CD14-positive monocyte (primary cell): Measurements from ENCODE around the gene GLG1. TPM values are rescaled to one million over a fixed set of nuclear protein-coding genes. Genes with fewer than 3 reads are reported as not detected.

Experiments
- DNase-seq, 3 donors: peaks; one replicate each; pipeline ENCODE4 v3.0.0-alpha.2; 2011 to 2022
- H2AFZ ChIP-seq: 2 replicates; pipeline ENCODE4 v1.6.0; 2012; ENCODE audit warnings: mild to moderate bottlenecking, low read depth, low read length, inconsistent platforms; ENCODE audit not compliant: insufficient read depth, poor library complexity, severe bottlenecking
- H3K27ac ChIP-seq, 2 donors: 1 replicate in 1 of 2; 2 replicates in 1 of 2; pipeline ENCODE4 v1.5.1; 2012 to 2013; ENCODE audit warnings: low read length in 2 of 2, control low read depth in 1 of 2, inconsistent platforms in 1 of 2, low read depth in 1 of 2, mild to moderate bottlenecking in 1 of 2
- H3K27me3 ChIP-seq, 2 donors: one replicate each; pipeline versions ENCODE4 v1.6.0 to v1.6.1; 2011 to 2013; ENCODE audit warnings: low read length in 2 of 2; ENCODE audit not compliant: control insufficient read depth in 2 of 2, insufficient read depth in 2 of 2
- H3K36me3 ChIP-seq, 2 donors: replicated peaks in 1 of 2; 1 replicate in 1 of 2; 2 replicates in 1 of 2; pipeline versions ENCODE4 v1.5.1 to v1.6.1; 2012 to 2013; ENCODE audit warnings: low read length in 2 of 2, control low read depth in 1 of 2, inconsistent platforms in 1 of 2, mild to moderate bottlenecking in 1 of 2; ENCODE audit not compliant: insufficient read depth in 2 of 2, control insufficient read depth in 1 of 2
- H3K4me1 ChIP-seq, 2 donors: 1 replicate in 1 of 2; 2 replicates in 1 of 2; pipeline versions ENCODE4 v1.5.1 to v1.6.1; 2012 to 2013; ENCODE audit warnings: low read length in 2 of 2, control low read depth in 1 of 2, inconsistent platforms in 1 of 2, mild to moderate bottlenecking in 1 of 2, moderate library complexity in 1 of 2; ENCODE audit not compliant: insufficient read depth in 2 of 2, control insufficient read depth in 1 of 2
- H3K4me2 ChIP-seq: replicated peaks from 2 replicates; pipeline ENCODE3; 2012; ENCODE audit warnings: low read length, moderate library complexity, mild to moderate bottlenecking; ENCODE audit not compliant: poor library complexity, severe bottlenecking; ENCODE audit errors: extremely low read depth
- H3K4me3 ChIP-seq, 3 experiments: fragments of 200-600 bp in 1 of 3; sonication (generic) in 1 of 3; replicated peaks in 1 of 3; 1 replicate in 2 of 3; 2 replicates in 1 of 3; pipeline ENCODE4 v1.5.1; 2011 to 2013; ENCODE audit warnings: low read length in 3 of 3, mild to moderate bottlenecking in 3 of 3, control low read depth in 2 of 3, low read depth in 2 of 3, inconsistent platforms in 1 of 3, moderate library complexity in 1 of 3
- H3K79me2 ChIP-seq: 2 replicates; pipeline ENCODE4 v1.6.0; 2012; ENCODE audit warnings: mild to moderate bottlenecking, control low read depth, inconsistent platforms, low read length, moderate library complexity; ENCODE audit not compliant: insufficient read depth
- H3K9ac ChIP-seq: 2 replicates; pipeline ENCODE4 v1.6.0; 2017; ENCODE audit warnings: low read length, mild to moderate bottlenecking; ENCODE audit not compliant: insufficient read depth, poor library complexity, severe bottlenecking
- H3K9me3 ChIP-seq, 2 donors: replicated peaks in 1 of 2; 1 replicate in 1 of 2; 2 replicates in 1 of 2; pipeline versions ENCODE4 v1.5.1 to v1.6.1; 2012 to 2013; ENCODE audit warnings: low read length in 2 of 2, control low read depth in 1 of 2; ENCODE audit not compliant: control insufficient read depth in 1 of 2, insufficient read depth in 1 of 2
- H4K20me1 ChIP-seq: 2 replicates; pipeline ENCODE4 v1.6.0; 2012; ENCODE audit warnings: mild to moderate bottlenecking, low read length, control low read depth, moderate library complexity; ENCODE audit not compliant: insufficient read depth
- H3K27ac Mint-ChIP-seq, 7 donors: one replicate each; pipeline ENCODE4 v1.8.0; 2020; ENCODE audit warnings: mild to moderate bottlenecking in 7 of 7, mixed read lengths in 7 of 7, moderate library complexity in 6 of 7, inconsistent platforms in 2 of 7
- H3K27me3 Mint-ChIP-seq, 3 donors: one replicate each; pipeline ENCODE4 v1.8.0; 2021 to 2022; ENCODE audit warnings: low read depth in 3 of 3, mild to moderate bottlenecking in 3 of 3, mixed read lengths in 3 of 3, moderate library complexity in 3 of 3, inconsistent platforms in 1 of 3
- H3K36me3 Mint-ChIP-seq, 2 donors: one replicate each; pipeline ENCODE4 v1.8.0; 2020; ENCODE audit warnings: mixed read lengths in 2 of 2, inconsistent platforms in 1 of 2, mild to moderate bottlenecking in 1 of 2
- H3K4me1 Mint-ChIP-seq: one replicate; pipeline ENCODE4 v1.8.0; 2020; ENCODE audit warnings: mild to moderate bottlenecking, mixed read lengths
- H3K4me3 Mint-ChIP-seq, 2 donors: one replicate each; pipeline ENCODE4 v1.8.0; 2020; ENCODE audit warnings: mild to moderate bottlenecking in 2 of 2, mixed read lengths in 2 of 2, moderate library complexity in 1 of 2
- H3K9me3 Mint-ChIP-seq, 7 donors: one replicate each; pipeline ENCODE4 v1.8.0; 2020 to 2022; ENCODE audit warnings: mixed read lengths in 7 of 7, mild to moderate bottlenecking in 6 of 7, moderate library complexity in 6 of 7, inconsistent platforms in 2 of 7
- WGBS: methylation state at CpG from one replicate; pipeline ENCODE4 v1.1.5; 2013; ENCODE audit warnings: missing lambda C conversion rate; ENCODE audit not compliant: insufficient coverage; 5-methylcytosine and 5-hydroxymethylcytosine counted together
- intact Hi-C, 2 donors: fragments of 100-400 bp; cut with micrococcal nuclease; formaldehyde crosslinking; loops; one replicate each; pipeline versions ENCODE4 v1.15.0 to v1.15.1; 2023
- polyA plus RNA-seq, 3 donors: library from polyadenylated mRNA; depleted of rRNA in 1 of 3; unstranded in 2 of 3; stranded (reverse) in 1 of 3; fragments of 300-500 nt in 2 of 3; fragments of >200 nt in 1 of 3; fragmentation: Illumina TruSeq in 2 of 3; gene quantifications; 1 replicate in 2 of 3; 2 replicates in 1 of 3; pipeline ENCODE4 v1.2.3, GENCODE V29; 2012 to 2021
- TF ChIP-seq, protein P1 (sequence below): fragments of 200-600 bp; IDR thresholded peaks from one replicate; pipeline ENCODE4 v1.8.0; 2022; ENCODE audit warnings: antibody characterized with exemption, mild to moderate bottlenecking

Gene GLG1
- polyA plus RNA-seq, 3 donors = 40.3 to 69.1 (median 51.1) TPM

DNA sequence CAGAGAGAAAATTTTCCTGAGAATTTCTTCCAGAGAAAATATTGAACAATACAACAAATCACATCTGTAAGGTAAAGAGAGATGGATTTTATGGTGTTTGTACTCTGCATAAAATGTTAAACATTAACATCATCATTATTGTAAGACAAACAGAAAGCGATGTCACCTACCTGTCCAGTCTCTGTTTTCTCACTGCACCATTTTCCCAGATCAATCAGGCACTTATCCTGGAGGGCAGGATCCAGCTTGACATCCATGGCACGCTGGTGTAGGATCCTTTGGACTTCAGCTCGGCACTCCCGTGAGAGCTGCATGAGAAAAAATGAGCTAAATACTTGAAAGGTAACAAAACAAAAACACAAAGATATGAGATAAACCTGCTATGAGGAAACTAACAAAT lies 129.7 kb downstream of the GLG1 start:
- Mint-ChIP-seq H3K4me3 (no peak overlapping the region), H3K36me3 (peaks cover 79 to 93% of the 10 kb centered on the region in 2 donors), H3K4me1 (no peaks in the 10 kb centered on the region), H3K9me3 (no peaks in the 10 kb centered on the region), H3K27ac (no peak overlapping the region), H3K27me3 (no peaks in the 10 kb centered on the region)
- Histone ChIP-seq H3K9ac (no peak overlapping the region), H4K20me1 (peaks cover 3% of the 10 kb centered on the region), H2AFZ (no peak overlapping the region), H3K36me3 (peaks cover 72 to 97% of the 10 kb centered on the region in 2 donors), H3K79me2 (no peaks in the 10 kb centered on the region), H3K27ac (no peak overlapping the region), H3K9me3 (no peaks in the 10 kb centered on the region), H3K4me2 (no peak overlapping the region), H3K4me1 (no peaks in the 10 kb centered on the region), H3K4me3 (no peak overlapping the region), H3K27me3 (no peaks in the 10 kb centered on the region)
- DNase-seq = no peak
- no CpG with 5 or more reads among the region's 4 CpGs for WGBS
- TF ChIP-seq, protein P1, sequence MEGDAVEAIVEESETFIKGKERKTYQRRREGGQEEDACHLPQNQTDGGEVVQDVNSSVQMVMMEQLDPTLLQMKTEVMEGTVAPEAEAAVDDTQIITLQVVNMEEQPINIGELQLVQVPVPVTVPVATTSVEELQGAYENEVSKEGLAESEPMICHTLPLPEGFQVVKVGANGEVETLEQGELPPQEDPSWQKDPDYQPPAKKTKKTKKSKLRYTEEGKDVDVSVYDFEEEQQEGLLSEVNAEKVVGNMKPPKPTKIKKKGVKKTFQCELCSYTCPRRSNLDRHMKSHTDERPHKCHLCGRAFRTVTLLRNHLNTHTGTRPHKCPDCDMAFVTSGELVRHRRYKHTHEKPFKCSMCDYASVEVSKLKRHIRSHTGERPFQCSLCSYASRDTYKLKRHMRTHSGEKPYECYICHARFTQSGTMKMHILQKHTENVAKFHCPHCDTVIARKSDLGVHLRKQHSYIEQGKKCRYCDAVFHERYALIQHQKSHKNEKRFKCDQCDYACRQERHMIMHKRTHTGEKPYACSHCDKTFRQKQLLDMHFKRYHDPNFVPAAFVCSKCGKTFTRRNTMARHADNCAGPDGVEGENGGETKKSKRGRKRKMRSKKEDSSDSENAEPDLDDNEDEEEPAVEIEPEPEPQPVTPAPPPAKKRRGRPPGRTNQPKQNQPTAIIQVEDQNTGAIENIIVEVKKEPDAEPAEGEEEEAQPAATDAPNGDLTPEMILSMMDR = no peak
- intact Hi-C loops = loop anchor here in 1 of 2 donors (10.0 kb wide), 1 partner anchor 148 kb away; no protein-coding TSS in a partner anchor

DNA sequence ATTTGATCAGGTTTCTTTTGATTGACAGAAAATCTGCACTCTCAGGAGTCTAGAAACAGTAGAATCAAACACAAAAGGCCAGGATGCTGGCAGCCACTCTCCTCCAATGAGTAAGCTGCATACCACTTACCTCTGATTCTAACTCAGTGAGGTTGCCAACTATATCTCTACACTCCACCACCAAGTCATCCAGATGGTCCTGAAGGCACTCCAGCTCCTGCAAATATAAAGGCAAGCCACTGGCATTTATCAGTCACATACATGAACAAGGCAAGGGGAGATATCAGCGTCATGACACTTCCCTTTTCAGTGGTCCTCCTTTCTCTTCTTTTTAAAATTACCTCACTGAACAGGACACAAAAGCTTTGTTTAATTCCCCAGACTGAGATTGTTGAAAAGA lies 132.5 kb downstream of the GLG1 start:
- Mint-ChIP-seq H3K9me3 (no peaks in the 10 kb centered on the region), H3K27ac (peak overlapping the region in 2 of 7 donors; percentile 26 to 57), H3K4me3 (no peak overlapping the region), H3K27me3 (no peaks in the 10 kb centered on the region), H3K36me3 (peaks cover 82 to 96% of the 10 kb centered on the region in 2 donors), H3K4me1 (no peaks in the 10 kb centered on the region)
- Histone ChIP-seq H3K9me3 (no peaks in the 10 kb centered on the region), H3K4me1 (no peaks in the 10 kb centered on the region), H2AFZ (no peak overlapping the region), H3K4me2 (no peak overlapping the region), H3K27me3 (no peaks in the 10 kb centered on the region), H3K79me2 (no peaks in the 10 kb centered on the region), H3K27ac (no peak overlapping the region), H3K4me3 (no peak overlapping the region), H4K20me1 (peaks cover 3% of the 10 kb centered on the region), H3K36me3 (peaks cover 79 to 97% of the 10 kb centered on the region in 2 donors), H3K9ac (no peak overlapping the region)
- no peak for DNase-seq
- intact Hi-C loops = loop anchor here in 1 of 2 donors (10.0 kb wide), 1 partner anchor 150 kb away; no protein-coding TSS in a partner anchor
- TF ChIP-seq, protein P1 = no peak
- no CpG with 5 or more reads among the region's 1 CpG for WGBS
